HG03103 (cell line): ENCODE measurements around the gene WFS1.

Experiments
- ATAC-seq: cut with Tn5 transposase; IDR thresholded peaks from one replicate; pipeline ENCODE4 v1.9.1; 2021; ENCODE audit warnings: low read depth; ENCODE audit not compliant: unreplicated experiment

Gene WFS1

GRCh38 chr4:6269616-6270511 is at the start of gene WFS1:
Gene WFS1, plus strand, starts transcription at chr4:6269850. Its CDS starts 7,606 bp downstream, at chr4:6277456.
- ATAC-seq = peak; percentile 99

GRCh38 chr4:6221301-6221850 is 48.3 kb upstream of the WFS1 start:
- no peak for ATAC-seq

- ATAC-seq = no peak
Measured at GRCh38 chr4:6221851-6222760, 47.5 kb upstream of the WFS1 start.

GRCh38 chr4:6222761-6223292 is 46.8 kb upstream of the WFS1 start:
- ATAC-seq = no peak

- no peak for ATAC-seq
Measured at GRCh38 chr4:6224735-6225134, 44.9 kb upstream of the WFS1 start.

GRCh38 chr4:6225469-6225868 is 44.2 kb upstream of the WFS1 start:
- ATAC-seq = no peak

GRCh38 chr4:6226506-6226905 is 43.1 kb upstream of the WFS1 start:
- ATAC-seq = no peak

GRCh38 chr4:6227412-6228157 is 42.1 kb upstream of the WFS1 start:
- ATAC-seq = no peak

GRCh38 chr4:6228158-6229067 is 41.2 kb upstream of the WFS1 start:
- ATAC-seq = no peak

GRCh38 chr4:6229095-6229494 is 40.6 kb upstream of the WFS1 start:
- ATAC-seq = no peak

- ATAC-seq = no peak
Measured at GRCh38 chr4:6229671-6230501, 39.8 kb upstream of the WFS1 start.

GRCh38 chr4:6230502-6230785 is 39.2 kb upstream of the WFS1 start:
- ATAC-seq = no peak

GRCh38 chr4:6230827-6231662 is 38.6 kb upstream of the WFS1 start:
- ATAC-seq = no peak

GRCh38 chr4:6231663-6232165 is 37.9 kb upstream of the WFS1 start:
- ATAC-seq = no peak

GRCh38 chr4:6232836-6233785 is 36.5 kb upstream of the WFS1 start:
- no peak for ATAC-seq

- ATAC-seq = no peak
Measured at GRCh38 chr4:6233929-6234328, 35.7 kb upstream of the WFS1 start.
